HL-60 (cell line): Measurements from ENCODE around the gene ITGAL.

Experiments used
- DNase-seq, 2 experiments: peaks; one replicate each; pipeline ENCODE4 v3.0.0-alpha.2; 2010 to 2020; ENCODE audit warnings: low read depth in 1 of 2, low spot score in 1 of 2
- H3K27ac ChIP-seq: fragments of 250-450 bp; sonication (Bioruptor Pico); replicated peaks from 2 replicates; pipeline ENCODE4 v1.5.1; 2020; ENCODE audit warnings: mild to moderate bottlenecking, moderate library complexity
- H3K27me3 ChIP-seq: fragments of 250-450 bp; sonication (Bioruptor Pico); 2 replicates; pipeline ENCODE4 v1.5.1; 2021; ENCODE audit warnings: mild to moderate bottlenecking, moderate library complexity; ENCODE audit not compliant: insufficient read depth, poor library complexity, severe bottlenecking
- H3K4me3 ChIP-seq: replicated peaks from 2 replicates; pipeline ENCODE4 v1.5.1; 2011; ENCODE audit warnings: mild to moderate bottlenecking, control low read depth, low read length; ENCODE audit not compliant: insufficient read depth
- CTCF ChIP-seq: IDR thresholded peaks from one replicate; pipeline ENCODE4 v1.5.1; 2011; ENCODE audit warnings: low read length, control low read depth, inconsistent platforms; ENCODE audit not compliant: insufficient read depth
- GABPA ChIP-seq: IDR thresholded peaks from 2 replicates; pipeline ENCODE4 v1.6.1; 2012; ENCODE audit warnings: low read depth
- POLR2AphosphoS5 ChIP-seq: IDR thresholded peaks from 2 replicates; pipeline ENCODE4 v1.6.1; 2012; ENCODE audit warnings: low read depth
- REST ChIP-seq: IDR thresholded peaks from 2 replicates; pipeline ENCODE4 v1.6.1; 2012; ENCODE audit warnings: low read depth; ENCODE audit not compliant: insufficient replicate concordance
- SPI1 ChIP-seq: IDR thresholded peaks from 2 replicates; pipeline ENCODE4 v1.6.1; 2012; ENCODE audit warnings: low read depth, mild to moderate bottlenecking, borderline replicate concordance

The ITGAL gene

GRCh38 chr16:30526137-30526822 is 53.7 kb downstream of the ITGAL start, which contains the start of gene ZNF768:
TSS of gene ZNF768 (minus strand) at chr16:30526566. CDS start at chr16:30526413, 153 bp downstream.
- H3K27me3 ChIP-seq: no peaks in the 10 kb centered on the region
- H3K27ac ChIP-seq: peak within 1 kb of the TSS; percentile 100
- TF ChIP-seq POLR2AphosphoS5: no peak
- no peak for TF ChIP-seq GABPA
- peak; percentile 86 for TF ChIP-seq REST
- no peak for TF ChIP-seq SPI1
- DNase-seq: peak in 1 of 2 experiments; percentile 38
- H3K4me3 ChIP-seq: peak within 1 kb of the TSS; percentile 87

GRCh38 chr16:30526823-30527634 is 54.5 kb downstream of the ITGAL start:
- TF ChIP-seq SPI1: no peak
- peak; percentile 54; the same call in 1 of the 2 replicates for TF ChIP-seq POLR2AphosphoS5
- TF ChIP-seq REST: no peak
- TF ChIP-seq GABPA: peak; percentile 92
- peak; percentile 4 for TF ChIP-seq CTCF
- H3K27me3 ChIP-seq: no peaks in the 10 kb centered on the region
- H3K4me3 ChIP-seq: peak overlapping the region; percentile 87
- DNase-seq: peak; percentile 94 to 99
- H3K27ac ChIP-seq: peak overlapping the region; percentile 100

GRCh38 chr16:30527635-30528178 is 55.2 kb downstream of the ITGAL start:
- DNase-seq: peak in 1 of 2 experiments; percentile 85
- TF ChIP-seq REST: no peak
- peak; percentile 99 for TF ChIP-seq SPI1
- H3K27me3 ChIP-seq: no peaks in the 10 kb centered on the region
- H3K27ac ChIP-seq: peak overlapping the region; percentile 100
- peak overlapping the region; percentile 16 for H3K4me3 ChIP-seq
